NB4 (cell line): ENCODE data around the gene RECK.

ENCODE experiments used
- CTCF ChIP-seq: IDR thresholded peaks from one replicate; pipeline ENCODE4 v1.5.1; 2012; ENCODE audit warnings: low read depth, low read length
- MAX ChIP-seq: IDR thresholded peaks from 2 replicates; pipeline ENCODE4 v1.6.1; 2011; ENCODE audit warnings: low read depth, low read length

- no peak for TF ChIP-seq MAX
- no peak for TF ChIP-seq CTCF
These were observed 4.7 kb upstream of the RECK start for GRCh38 chr9:36031774-36032555.
